Upper lobe of left lung (tissue), 6 donors: ENCODE measurements around the gene RSRC1. TPM values are rescaled to one million over a fixed set of nuclear protein-coding genes. Genes with fewer than 3 reads are reported as not detected.

Experiments
- ATAC-seq, 2 donors: fragments of 200-7000 bp; cut with Tn5 transposase; one replicate each; pipeline ENCODE4 v1.9.1; 2022; ENCODE audit warnings: mild to moderate bottlenecking in 2 of 2, moderate library complexity in 2 of 2; ENCODE audit not compliant: low FRiP score in 2 of 2
- DNase-seq, 2 donors: peaks; one replicate each; pipeline ENCODE4 v3.0.0-alpha.2; 2019 to 2020
- H3K27ac ChIP-seq, 4 donors: fragments of 200-600 bp; sonication (generic); one replicate each; pipeline ENCODE4 v1.5.1; 2016 to 2019
- H3K27me3 ChIP-seq, 4 donors: fragments of 200-600 bp; sonication (generic); one replicate each; pipeline ENCODE4 v1.5.1; 2017 to 2019
- H3K36me3 ChIP-seq, 4 donors: fragments of 200-600 bp; sonication (generic); one replicate each; pipeline ENCODE4 v1.5.1; 2016 to 2019
- H3K4me1 ChIP-seq, 4 donors: fragments of 200-600 bp; sonication (generic); one replicate each; pipeline ENCODE4 v1.5.1; 2018 to 2019
- H3K4me3 ChIP-seq, 4 donors: fragments of 200-600 bp; sonication (generic); one replicate each; pipeline ENCODE4 v1.5.1; 2017 to 2019; ENCODE audit warnings: mild to moderate bottlenecking in 2 of 4, moderate library complexity in 1 of 4
- H3K9me3 ChIP-seq, 4 donors: fragments of 200-600 bp; sonication (generic); one replicate each; pipeline ENCODE4 v1.5.1; 2018 to 2019
- EP300 ChIP-seq, 4 donors: sonication (generic); formaldehyde crosslinking; IDR thresholded peaks; one replicate each; pipeline ENCODE4 v1.5.1; 2017; ENCODE audit warnings: antibody characterized with exemption in 4 of 4, control low read depth in 2 of 4
- POLR2A ChIP-seq, 4 donors: fragments of 450-650 bp; IDR thresholded peaks; one replicate each; pipeline ENCODE4 v1.5.1; 2016 to 2017; ENCODE audit warnings: antibody characterized with exemption in 4 of 4, mild to moderate bottlenecking in 2 of 4
- POLR2AphosphoS5 ChIP-seq, 2 donors: sonication (generic); formaldehyde crosslinking; IDR thresholded peaks; one replicate each; pipeline ENCODE4 v1.5.1; 2017; ENCODE audit warnings: antibody characterized with exemption in 2 of 2
- WGBS, 2 donors: methylation state at CpG; one replicate each; pipeline ENCODE4 v1.1.5; 2017 to 2018; 5-methylcytosine and 5-hydroxymethylcytosine counted together
- total RNA-seq, 6 donors: library from RNA; depleted of rRNA in 4 of 6; stranded (reverse); fragments of >200 nt in 4 of 6; gene quantifications; one replicate each; pipeline versions ENCODE4 v1.1.0 to v1.2.1, GENCODE V29; 2016 to 2021
- TF ChIP-seq, protein P1 (sequence below), 6 experiments: fragments of 450-650 bp in 4 of 6; fragments of 200-600 bp in 2 of 6; sonication (generic) in 2 of 6; IDR thresholded peaks; one replicate each; pipeline ENCODE4 v1.5.1; 2016 to 2019; ENCODE audit warnings: antibody characterized with exemption in 6 of 6
- donor health status: DM: no; HTN: no; CAD: no; lungs with moderate emphysema.
- donor health status: DM: no; HTN: yes; CAD: no; lungs with severe emphysema.

The RSRC1 gene
- total RNA-seq, 6 donors from 2014 or later: 21.4 to 87.0 (median 24.5) TPM

DNA sequence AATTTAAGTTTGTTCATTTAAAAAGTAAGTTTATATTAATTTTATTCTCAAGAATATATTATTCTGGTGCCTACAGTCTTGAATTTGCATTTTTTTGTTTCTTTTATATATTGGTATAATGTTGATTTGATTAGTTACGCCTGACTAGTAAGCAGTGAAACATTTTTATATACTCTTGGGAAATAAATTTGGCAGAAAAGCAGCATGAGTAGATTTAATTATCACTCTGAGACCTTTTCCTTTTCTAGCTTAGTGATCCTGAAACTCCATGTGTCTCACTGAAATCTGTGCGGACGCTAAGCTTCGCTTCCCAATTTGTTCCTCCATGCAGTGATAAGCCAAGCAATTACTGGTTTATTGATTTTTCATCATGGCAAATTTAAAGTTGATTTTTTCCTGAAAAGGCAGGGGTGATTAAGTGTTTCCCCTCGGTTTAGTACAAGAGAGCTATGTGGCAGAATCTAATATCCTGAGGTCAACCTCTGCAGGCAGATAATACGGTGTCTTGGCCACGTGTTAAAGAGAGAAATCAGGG, 373.9 kb downstream of the RSRC1 start:
- 87 to 90% methylated on average over 7 of the region's 7 CpGs for WGBS, 2 donors

DNA sequence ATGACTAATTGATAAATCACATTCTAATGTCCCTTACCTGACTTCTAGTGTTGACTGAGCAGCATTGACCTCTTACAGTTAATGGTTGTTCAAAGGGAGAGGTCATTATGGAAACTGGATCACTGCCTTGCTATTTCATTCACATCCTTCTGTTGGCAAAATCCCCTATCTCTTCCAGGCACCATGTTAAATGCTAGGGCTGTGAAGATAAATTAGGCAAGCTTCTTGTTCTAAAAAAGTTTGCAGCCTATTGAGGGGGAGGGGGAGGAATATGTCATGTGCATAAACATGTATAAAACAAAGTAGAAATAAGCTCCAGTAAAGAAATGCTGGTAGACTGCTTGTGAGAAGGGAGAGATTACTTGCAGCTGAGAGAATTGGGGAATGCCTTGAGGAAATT, 376.3 kb downstream of the RSRC1 start:
- no peak overlapping the region for H3K27ac ChIP-seq
- H3K4me1 ChIP-seq: no peaks in the 10 kb centered on the region
- no peak for TF ChIP-seq EP300 (IDR thresholded peaks at IDR 0.05)
- TF ChIP-seq POLR2AphosphoS5 (IDR thresholded peaks at IDR 0.05): no peak
- TF ChIP-seq POLR2A (IDR thresholded peaks at IDR 0.05): no peak
- TF ChIP-seq, protein P1, sequence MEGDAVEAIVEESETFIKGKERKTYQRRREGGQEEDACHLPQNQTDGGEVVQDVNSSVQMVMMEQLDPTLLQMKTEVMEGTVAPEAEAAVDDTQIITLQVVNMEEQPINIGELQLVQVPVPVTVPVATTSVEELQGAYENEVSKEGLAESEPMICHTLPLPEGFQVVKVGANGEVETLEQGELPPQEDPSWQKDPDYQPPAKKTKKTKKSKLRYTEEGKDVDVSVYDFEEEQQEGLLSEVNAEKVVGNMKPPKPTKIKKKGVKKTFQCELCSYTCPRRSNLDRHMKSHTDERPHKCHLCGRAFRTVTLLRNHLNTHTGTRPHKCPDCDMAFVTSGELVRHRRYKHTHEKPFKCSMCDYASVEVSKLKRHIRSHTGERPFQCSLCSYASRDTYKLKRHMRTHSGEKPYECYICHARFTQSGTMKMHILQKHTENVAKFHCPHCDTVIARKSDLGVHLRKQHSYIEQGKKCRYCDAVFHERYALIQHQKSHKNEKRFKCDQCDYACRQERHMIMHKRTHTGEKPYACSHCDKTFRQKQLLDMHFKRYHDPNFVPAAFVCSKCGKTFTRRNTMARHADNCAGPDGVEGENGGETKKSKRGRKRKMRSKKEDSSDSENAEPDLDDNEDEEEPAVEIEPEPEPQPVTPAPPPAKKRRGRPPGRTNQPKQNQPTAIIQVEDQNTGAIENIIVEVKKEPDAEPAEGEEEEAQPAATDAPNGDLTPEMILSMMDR (IDR thresholded peaks at IDR 0.05): no peak
- H3K9me3 ChIP-seq: no peaks in the 10 kb centered on the region
- no peak for DNase-seq
- H3K4me3 ChIP-seq: no peak overlapping the region
- H3K27me3 ChIP-seq: no peaks in the 10 kb centered on the region
- no peaks in the 10 kb centered on the region for H3K36me3 ChIP-seq
- ATAC-seq: no peak

More for the DNA sequence above, 373.9 kb downstream of the RSRC1 start:
- TF ChIP-seq POLR2A (IDR thresholded peaks at IDR 0.05) (no peak), EP300 (IDR thresholded peaks at IDR 0.05) (no peak)
- ATAC-seq (no peak), DNase-seq (no peak)
- Histone ChIP-seq H3K4me3 (no peak overlapping the region), H3K27me3 (no peaks in the 10 kb centered on the region), H3K4me1 (no peaks in the 10 kb centered on the region), H3K9me3 (no peaks in the 10 kb centered on the region), H3K36me3 (no peaks in the 10 kb centered on the region), H3K27ac (no peak overlapping the region)

DNA sequence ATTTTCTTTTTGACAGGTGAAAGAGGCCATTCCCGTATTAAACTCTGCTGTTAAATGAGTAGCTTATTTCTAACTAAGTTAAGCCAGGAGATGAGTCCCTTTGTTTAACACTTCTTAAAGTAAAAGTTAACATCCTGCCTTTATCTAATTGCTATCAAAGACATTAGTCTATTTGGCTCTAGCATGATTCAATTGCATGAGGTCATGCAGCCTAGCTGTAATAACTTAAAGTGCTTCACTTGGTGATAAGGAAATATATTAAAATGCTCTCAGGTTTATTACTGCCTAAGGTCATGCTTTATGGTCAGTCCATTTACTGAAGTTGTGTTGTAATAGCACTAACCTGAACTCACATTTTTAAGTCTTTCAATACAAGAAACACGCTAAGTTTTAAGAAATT, 378.8 kb downstream of the RSRC1 start:
- H3K4me1 ChIP-seq: no peaks in the 10 kb centered on the region
- no peak overlapping the region for H3K4me3 ChIP-seq
- no peaks in the 10 kb centered on the region for H3K9me3 ChIP-seq
- WGBS, 2 donors: 48 to 50% methylated on average over 2 of the region's 2 CpGs
- TF ChIP-seq POLR2AphosphoS5 (IDR thresholded peaks at IDR 0.05) (no peak), EP300 (IDR thresholded peaks at IDR 0.05) (no peak), POLR2A (IDR thresholded peaks at IDR 0.05) (no peak)
- TF ChIP-seq, protein P1 (IDR thresholded peaks at IDR 0.05): no peak
- ATAC-seq: no peak
- H3K27me3 ChIP-seq: no peaks in the 10 kb centered on the region
- no peak for DNase-seq
- H3K36me3 ChIP-seq: no peaks in the 10 kb centered on the region
- no peak overlapping the region for H3K27ac ChIP-seq

DNA sequence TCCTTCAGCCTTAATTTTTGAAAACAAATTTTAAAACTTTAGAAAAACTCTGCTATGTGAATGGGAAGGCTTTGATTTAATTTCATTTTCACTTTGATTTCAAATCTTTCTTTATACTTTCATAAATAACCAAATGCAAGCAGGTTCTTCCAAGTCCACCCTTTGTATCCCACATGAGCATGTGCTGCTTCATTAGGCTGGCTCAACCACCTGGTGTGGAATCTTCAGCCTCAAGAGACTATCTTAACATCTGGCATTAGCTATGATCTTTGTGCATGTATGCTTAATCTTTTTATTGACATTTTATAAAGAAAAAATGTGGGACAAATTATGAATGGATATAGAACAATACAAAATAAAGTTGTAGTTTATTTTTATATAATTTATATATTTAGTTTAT, 379.3 kb downstream of the RSRC1 start:
- no peaks in the 10 kb centered on the region for H3K9me3 ChIP-seq
- no peaks in the 10 kb centered on the region for H3K36me3 ChIP-seq
- no peaks in the 10 kb centered on the region for H3K27me3 ChIP-seq
- H3K27ac ChIP-seq: no peak overlapping the region
- no peak for DNase-seq
- H3K4me1 ChIP-seq: no peaks in the 10 kb centered on the region
- H3K4me3 ChIP-seq: no peak overlapping the region
- TF ChIP-seq POLR2A (IDR thresholded peaks at IDR 0.05) (no peak), EP300 (IDR thresholded peaks at IDR 0.05) (no peak), POLR2AphosphoS5 (IDR thresholded peaks at IDR 0.05) (no peak)
- TF ChIP-seq, protein P1 (IDR thresholded peaks at IDR 0.05): no peak
- ATAC-seq: no peak

DNA sequence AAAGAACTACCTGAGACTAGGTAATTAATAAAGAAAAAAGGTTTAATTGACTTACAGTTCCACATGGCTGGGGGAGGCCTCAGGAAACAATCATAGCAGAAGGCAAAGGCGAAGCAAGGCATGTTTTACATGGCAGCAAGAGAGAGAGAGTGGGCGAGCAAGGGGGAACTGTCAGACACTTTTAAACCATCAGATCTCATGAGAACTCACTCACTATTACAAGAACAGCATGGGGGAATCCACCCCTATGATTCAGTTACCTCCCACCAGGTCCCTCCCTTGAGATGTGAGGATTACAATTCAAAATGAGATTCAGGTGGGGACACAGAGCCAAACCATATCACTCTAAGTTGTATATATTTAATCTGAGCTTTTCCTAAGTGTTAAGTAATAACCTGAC, 382.1 kb downstream of the RSRC1 start:
- Histone ChIP-seq H3K27ac (no peak overlapping the region), H3K4me3 (no peak overlapping the region), H3K4me1 (no peaks in the 10 kb centered on the region), H3K27me3 (no peaks in the 10 kb centered on the region), H3K36me3 (no peaks in the 10 kb centered on the region), H3K9me3 (no peaks in the 10 kb centered on the region)
- WGBS, 2 donors: 92 to 95% methylated on average over 2 of the region's 2 CpGs
- DNase-seq: no peak
- TF ChIP-seq POLR2AphosphoS5 (IDR thresholded peaks at IDR 0.05) (no peak), POLR2A (IDR thresholded peaks at IDR 0.05) (no peak)
- no peak for ATAC-seq

DNA sequence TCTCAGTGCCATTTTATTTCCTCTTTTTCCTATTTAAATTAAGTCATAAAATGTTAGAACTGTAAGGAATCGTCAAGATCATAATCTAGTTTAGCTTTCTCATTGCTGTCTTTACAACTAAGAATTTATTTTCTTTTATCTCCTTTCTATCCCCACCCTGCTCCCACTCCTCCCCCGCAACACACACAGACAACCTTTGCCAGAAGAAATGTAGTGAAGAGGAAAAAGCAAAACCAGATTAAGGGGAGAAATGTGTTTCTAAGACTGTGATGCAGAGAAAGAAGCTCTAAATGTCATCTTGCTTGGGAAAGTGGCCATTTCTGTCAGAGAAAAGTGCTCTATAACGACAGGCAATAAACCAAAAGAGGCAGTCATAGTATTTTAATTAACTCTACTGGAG, 382.8 kb downstream of the RSRC1 start:
- Histone ChIP-seq H3K27ac (no peak overlapping the region), H3K4me3 (no peak overlapping the region), H3K4me1 (no peaks in the 10 kb centered on the region), H3K36me3 (no peaks in the 10 kb centered on the region), H3K27me3 (no peaks in the 10 kb centered on the region), H3K9me3 (peaks cover 0 to 2% (median 0%) of the 10 kb centered on the region in 4 donors)
- DNase-seq: no peak
- TF ChIP-seq POLR2AphosphoS5 (IDR thresholded peaks at IDR 0.05) (no peak), POLR2A (IDR thresholded peaks at IDR 0.05) (no peak)
- TF ChIP-seq, protein P1 (IDR thresholded peaks at IDR 0.05): no peak
- WGBS, 2 donors: 75% methylated on average over 3 of the region's 3 CpGs
- no peak for ATAC-seq
